D341Med (cell line): Measurements from ENCODE around the gene FGF16.
"Not testable (repeated sequence)": the region's sequence is repeated elsewhere in the genome, so short reads cannot be mapped to it uniquely, and the experiment has no call there.

Source experiments
- DNase-seq: peaks from one replicate; pipeline ENCODE4 v3.0.0; 2012; ENCODE audit warnings: low spot score

The FGF16 gene

GRCh38 chrX:77446908-77447652 lies at the start of gene FGF16:
Gene FGF16 (plus strand): TSS chrX:77447389. CDS start chrX:77447675, 286 bp downstream.
- no peak for DNase-seq

- no peak for DNase-seq
These were observed 48.7 kb upstream of the FGF16 start for GRCh38 chrX:77398330-77398954.

- no peak for DNase-seq
These were observed 42.8 kb upstream of the FGF16 start for GRCh38 chrX:77404419-77404818.

- DNase-seq, result not testable (repeated sequence)
These were observed 39.4 kb upstream of the FGF16 start for GRCh38 chrX:77407821-77408220.

GRCh38 chrX:77412631-77413030 lies 34.6 kb upstream of the FGF16 start:
- no peak for DNase-seq

GRCh38 chrX:77415161-77415560 lies 32.0 kb upstream of the FGF16 start:
- peak; percentile 22 for DNase-seq

- no peak for DNase-seq
These were observed 31.3 kb upstream of the FGF16 start for GRCh38 chrX:77415882-77416281.

- DNase-seq, result peak; percentile 57
These were observed 24.1 kb upstream of the FGF16 start for GRCh38 chrX:77422891-77423648.

- no peak for DNase-seq
These were observed 20.4 kb upstream of the FGF16 start for GRCh38 chrX:77426811-77427210.

GRCh38 chrX:77427611-77428010 lies 19.6 kb upstream of the FGF16 start:
- no peak for DNase-seq

- DNase-seq, result no peak
These were observed 18.6 kb upstream of the FGF16 start for GRCh38 chrX:77428551-77428950.

- DNase-seq, result no peak
These were observed 16.0 kb upstream of the FGF16 start for GRCh38 chrX:77431227-77431626.

GRCh38 chrX:77433001-77433400 lies 14.2 kb upstream of the FGF16 start:
- no peak for DNase-seq

- DNase-seq, result no peak
These were observed 12.2 kb upstream of the FGF16 start for GRCh38 chrX:77434962-77435361.

GRCh38 chrX:77436271-77436670 lies 10.9 kb upstream of the FGF16 start:
- no peak for DNase-seq

GRCh38 chrX:77436682-77437081 lies 10.5 kb upstream of the FGF16 start:
- DNase-seq, result no peak

- no peak for DNase-seq
These were observed 6.9 kb upstream of the FGF16 start for GRCh38 chrX:77440330-77440729.

GRCh38 chrX:77441033-77441432 lies 6.2 kb upstream of the FGF16 start:
- DNase-seq, result no peak

- no peak for DNase-seq
These were observed 5.7 kb upstream of the FGF16 start for GRCh38 chrX:77441479-77441878.

GRCh38 chrX:77442728-77443127 lies 4.5 kb upstream of the FGF16 start:
- no peak for DNase-seq

GRCh38 chrX:77444075-77444474 lies 3.1 kb upstream of the FGF16 start:
- no peak for DNase-seq

- no peak for DNase-seq
These were observed 2.6 kb upstream of the FGF16 start for GRCh38 chrX:77444545-77444944.

GRCh38 chrX:77446029-77446585 lies 1.1 kb upstream of the FGF16 start:
- no peak for DNase-seq
